Spleen (tissue), 11 donors: Measurements from ENCODE around the gene CMTM8. TPM values are rescaled to one million over a fixed set of nuclear protein-coding genes. Genes with fewer than 3 reads are reported as not detected.

Experiments
- DNase-seq: peaks from one replicate; pipeline ENCODE4 v3.0.0-alpha.2; 2020
- H3K27ac ChIP-seq, 8 donors: fragments of 200-600 bp; sonication (generic) in 7 of 8; 1 replicate in 4 of 8; 2 replicates in 4 of 8; pipeline versions ENCODE4 v1.5.0 to v1.8.0; 2016 to 2021; ENCODE audit warnings: inconsistent platforms in 4 of 8, mild to moderate bottlenecking in 4 of 8, moderate library complexity in 1 of 8
- H3K27me3 ChIP-seq, 7 donors: fragments of 200-600 bp; sonication (generic) in 6 of 7; replicated peaks in 1 of 7; 1 replicate in 4 of 7; 2 replicates in 3 of 7; pipeline versions ENCODE4 v1.5.0 to v1.8.0; 2016 to 2021; ENCODE audit warnings: inconsistent platforms in 3 of 7, mild to moderate bottlenecking in 1 of 7
- H3K36me3 ChIP-seq, 6 donors: fragments of 200-600 bp; sonication (generic) in 5 of 6; 1 replicate in 4 of 6; 2 replicates in 2 of 6; pipeline versions ENCODE4 v1.5.0 to v1.8.0; 2016 to 2021; ENCODE audit warnings: inconsistent platforms in 2 of 6
- H3K4me1 ChIP-seq, 6 donors: fragments of 200-600 bp; sonication (generic) in 5 of 6; 1 replicate in 3 of 6; 2 replicates in 3 of 6; pipeline versions ENCODE4 v1.5.0 to v1.8.0; 2016 to 2021; ENCODE audit warnings: inconsistent platforms in 3 of 6
- H3K4me3 ChIP-seq, 8 donors: fragments of 200-600 bp; sonication (generic) in 7 of 8; 1 replicate in 4 of 8; 2 replicates in 4 of 8; pipeline versions ENCODE4 v1.5.0 to v1.8.0; 2016 to 2021; ENCODE audit warnings: inconsistent platforms in 4 of 8, mild to moderate bottlenecking in 4 of 8, moderate library complexity in 2 of 8
- H3K9me3 ChIP-seq, 8 donors: fragments of 200-600 bp; sonication (generic) in 7 of 8; 1 replicate in 4 of 8; 2 replicates in 4 of 8; pipeline versions ENCODE4 v1.5.0 to v1.8.0; 2016 to 2021; ENCODE audit warnings: inconsistent platforms in 4 of 8
- POLR2A ChIP-seq, 3 donors: fragments of 450-650 bp; IDR thresholded peaks; one replicate each; pipeline ENCODE4 v1.5.1; 2017; ENCODE audit warnings: antibody characterized with exemption in 3 of 3, mild to moderate bottlenecking in 1 of 3
- POLR2AphosphoS5 ChIP-seq, 3 donors: sonication (generic); formaldehyde crosslinking; IDR thresholded peaks; one replicate each; pipeline ENCODE4 v1.5.1; 2017; ENCODE audit warnings: antibody characterized with exemption in 3 of 3
- WGBS, 5 donors: extraction: QIAGEN DNeasy Blood & Tissue Kit in 3 of 5; methylation state at CpG; one replicate each; pipeline versions ENCODE4 v1.1.5 to v1.1.7; 2013 to 2018; 5-methylcytosine and 5-hydroxymethylcytosine counted together
- intact Hi-C: fragments of 100-400 bp; cut with DNase I; formaldehyde crosslinking; loops from one replicate; pipeline ENCODE4 v1.15.0; 2023; ENCODE audit warnings: low total_unique reads
- polyA plus RNA-seq, 3 donors: library from polyadenylated mRNA; stranded (reverse); fragments of 200-250 nt; gene quantifications; one replicate each; pipeline ENCODE4 v1.2.1, GENCODE V29; 2013
- total RNA-seq, 7 donors: library from RNA; depleted of rRNA in 3 of 7; stranded (reverse); fragments of >200 nt in 3 of 7; fragmentation: NEBNext Ultra II Directional in 4 of 7; extraction: Animal tissue kit (Norgen Biotek cat#: 25700) in 4 of 7; gene quantifications; one replicate each; pipeline versions ENCODE4 v1.1.0 to v1.2.1, GENCODE V29; 2016 to 2021
- TF ChIP-seq, protein P1 (sequence below), 11 experiments: fragments of 200-600 bp in 7 of 11; fragments of 450-650 bp in 4 of 11; sonication (generic) in 4 of 11; IDR thresholded peaks in 8 of 11; conservative IDR thresholded peaks in 3 of 11; 1 replicate in 7 of 11; 2 replicates in 4 of 11; pipeline versions ENCODE4 v1.4.0 to v1.8.0; 2016 to 2021; ENCODE audit warnings: antibody characterized with exemption in 11 of 11, inconsistent platforms in 4 of 11, mild to moderate bottlenecking in 1 of 11
- donor health status: healthy with polysubstance abuse.
- donor health status: DM: no; HTN: no; CAD: no; lungs with moderate emphysema.
- donor health status: DM: no; HTN: no; CAD: no.
- donor health status: Bipolar disorder and iron deficiency.
- donor health status: healthy.
- donor health status: DM: no; HTN: no; CAD: no.
- donor health status: DM: yes; HTN: yes; CAD: no.

The CMTM8 gene
- total and polyA plus RNA-seq, 10 donors, result 0.61 to 3.5 (median 1.6) TPM

DNA sequence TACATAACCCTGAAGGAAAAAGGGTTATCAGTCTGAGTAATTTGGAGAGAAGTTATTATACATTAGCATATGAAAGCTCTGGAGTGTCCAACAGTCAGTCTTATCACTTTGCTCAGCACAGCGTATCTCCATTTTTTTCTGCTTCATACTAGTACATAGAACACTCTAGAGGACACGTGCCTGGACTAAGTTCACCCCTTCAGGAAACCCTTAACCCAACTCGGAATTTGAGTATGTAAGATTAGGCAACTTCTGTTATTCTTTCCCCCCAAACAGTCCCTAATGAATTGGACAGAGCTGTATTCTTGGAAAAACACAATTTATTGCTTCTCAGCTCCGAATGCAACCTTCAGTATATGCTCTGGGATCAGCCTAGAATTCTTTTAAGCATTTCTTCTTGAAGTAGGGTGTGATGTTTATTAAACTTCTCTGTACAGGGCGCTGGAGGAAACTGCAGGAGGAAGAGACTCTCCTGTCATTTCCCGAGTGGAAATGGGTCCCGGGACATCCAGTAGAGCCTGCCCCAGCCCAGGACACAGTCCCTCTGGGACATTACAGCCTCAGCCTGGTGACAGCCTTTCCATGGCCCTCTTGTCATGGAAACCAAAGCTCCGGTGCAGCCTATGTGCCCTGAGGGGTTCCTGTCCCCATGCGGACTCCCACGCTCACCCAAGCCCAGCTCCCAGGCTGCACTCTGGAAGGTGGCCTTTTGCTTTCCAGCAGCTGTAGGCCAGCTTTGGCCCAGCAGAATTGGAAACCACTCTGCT lies 37.3 kb upstream of the CMTM8 start:
- 55 to 72% (median 64%) methylated on average over 9 to 10 of the region's 10 CpGs for WGBS, 5 donors
- peak overlapping the region in 2 of 8 donors; percentile 20 to 27 for H3K27ac ChIP-seq
- intact Hi-C loops, result no loop called here
- no peaks in the 10 kb centered on the region for H3K9me3 ChIP-seq
- peaks cover 0 to 23% (median 0%) of the 10 kb centered on the region in 7 donors for H3K27me3 ChIP-seq
- H3K4me1 ChIP-seq, result no peaks in the 10 kb centered on the region
- DNase-seq, result no peak
- no peak overlapping the region for H3K4me3 ChIP-seq
- H3K36me3 ChIP-seq, result no peaks in the 10 kb centered on the region
- TF ChIP-seq POLR2A (IDR thresholded peaks at IDR 0.05), result no peak
- TF ChIP-seq, protein P1, sequence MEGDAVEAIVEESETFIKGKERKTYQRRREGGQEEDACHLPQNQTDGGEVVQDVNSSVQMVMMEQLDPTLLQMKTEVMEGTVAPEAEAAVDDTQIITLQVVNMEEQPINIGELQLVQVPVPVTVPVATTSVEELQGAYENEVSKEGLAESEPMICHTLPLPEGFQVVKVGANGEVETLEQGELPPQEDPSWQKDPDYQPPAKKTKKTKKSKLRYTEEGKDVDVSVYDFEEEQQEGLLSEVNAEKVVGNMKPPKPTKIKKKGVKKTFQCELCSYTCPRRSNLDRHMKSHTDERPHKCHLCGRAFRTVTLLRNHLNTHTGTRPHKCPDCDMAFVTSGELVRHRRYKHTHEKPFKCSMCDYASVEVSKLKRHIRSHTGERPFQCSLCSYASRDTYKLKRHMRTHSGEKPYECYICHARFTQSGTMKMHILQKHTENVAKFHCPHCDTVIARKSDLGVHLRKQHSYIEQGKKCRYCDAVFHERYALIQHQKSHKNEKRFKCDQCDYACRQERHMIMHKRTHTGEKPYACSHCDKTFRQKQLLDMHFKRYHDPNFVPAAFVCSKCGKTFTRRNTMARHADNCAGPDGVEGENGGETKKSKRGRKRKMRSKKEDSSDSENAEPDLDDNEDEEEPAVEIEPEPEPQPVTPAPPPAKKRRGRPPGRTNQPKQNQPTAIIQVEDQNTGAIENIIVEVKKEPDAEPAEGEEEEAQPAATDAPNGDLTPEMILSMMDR (IDR thresholded peaks at IDR 0.05 in 8 of 11, conservative IDR thresholded peaks at IDR 0.05 in 3 of 11), result no peak

DNA sequence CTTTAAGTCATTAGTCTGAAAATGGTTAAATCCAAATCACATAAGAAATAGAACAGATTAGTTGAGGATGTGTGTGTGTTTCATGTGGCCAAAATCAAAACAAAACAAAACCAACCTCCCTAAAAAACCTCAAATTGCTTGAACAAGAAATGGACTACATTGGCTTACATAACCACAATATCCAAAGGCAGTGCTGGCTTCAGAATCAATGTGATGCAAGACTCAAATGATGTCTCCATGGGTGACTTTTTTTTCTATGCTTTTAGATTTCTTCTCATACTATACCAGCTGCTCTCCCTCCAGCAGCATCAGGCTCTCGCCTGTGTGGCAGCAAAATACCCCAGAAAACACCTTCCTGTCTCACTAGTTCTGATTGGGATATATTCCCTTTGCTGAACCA lies 36.0 kb upstream of the CMTM8 start:
- no peaks in the 10 kb centered on the region for H3K9me3 ChIP-seq
- H3K27ac ChIP-seq, result no peak overlapping the region
- no peaks in the 10 kb centered on the region for H3K4me1 ChIP-seq
- intact Hi-C loops, result no loop called here
- TF ChIP-seq, protein P1 (IDR thresholded peaks at IDR 0.05 in 8 of 11, conservative IDR thresholded peaks at IDR 0.05 in 3 of 11), result no peak
- TF ChIP-seq POLR2AphosphoS5 (IDR thresholded peaks at IDR 0.05) (no peak), POLR2A (IDR thresholded peaks at IDR 0.05) (no peak)
- H3K27me3 ChIP-seq, result peaks cover 0 to 15% (median 0%) of the 10 kb centered on the region in 7 donors
- DNase-seq, result no peak
- no peaks in the 10 kb centered on the region for H3K36me3 ChIP-seq
- H3K4me3 ChIP-seq, result no peak overlapping the region
- WGBS, 5 donors, result 85 to 96% (median 88%) methylated on average over 1 of the region's 1 CpG

DNA sequence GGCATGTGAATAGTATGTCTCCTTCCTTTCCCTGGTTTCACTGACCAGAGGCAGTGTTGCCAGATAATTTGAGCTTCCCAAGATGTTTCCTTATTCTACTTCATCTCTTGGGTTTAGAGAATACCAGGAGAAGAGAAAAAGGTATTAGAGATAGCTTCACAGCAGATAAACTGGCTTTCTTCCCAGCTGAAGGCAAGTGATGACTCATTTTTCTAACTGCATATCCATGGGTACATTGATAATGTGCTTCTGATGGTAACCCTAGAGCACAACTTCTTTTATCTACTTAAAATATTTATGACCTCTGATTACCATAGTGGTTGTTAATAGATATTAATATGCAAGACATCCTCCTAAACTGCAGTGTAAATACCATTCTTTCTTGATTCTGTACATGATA lies 34.6 kb upstream of the CMTM8 start:
- peaks cover 0 to 15% (median 0%) of the 10 kb centered on the region in 7 donors for H3K27me3 ChIP-seq
- no peak overlapping the region for H3K4me3 ChIP-seq
- TF ChIP-seq, protein P1 (IDR thresholded peaks at IDR 0.05 in 8 of 11, conservative IDR thresholded peaks at IDR 0.05 in 3 of 11), result no peak
- no peak for TF ChIP-seq POLR2A (IDR thresholded peaks at IDR 0.05)
- intact Hi-C loops, result no loop called here
- DNase-seq, result no peak
- H3K4me1 ChIP-seq, result no peaks in the 10 kb centered on the region
- H3K9me3 ChIP-seq, result no peaks in the 10 kb centered on the region
- H3K27ac ChIP-seq, result no peak overlapping the region
- no peaks in the 10 kb centered on the region for H3K36me3 ChIP-seq

DNA sequence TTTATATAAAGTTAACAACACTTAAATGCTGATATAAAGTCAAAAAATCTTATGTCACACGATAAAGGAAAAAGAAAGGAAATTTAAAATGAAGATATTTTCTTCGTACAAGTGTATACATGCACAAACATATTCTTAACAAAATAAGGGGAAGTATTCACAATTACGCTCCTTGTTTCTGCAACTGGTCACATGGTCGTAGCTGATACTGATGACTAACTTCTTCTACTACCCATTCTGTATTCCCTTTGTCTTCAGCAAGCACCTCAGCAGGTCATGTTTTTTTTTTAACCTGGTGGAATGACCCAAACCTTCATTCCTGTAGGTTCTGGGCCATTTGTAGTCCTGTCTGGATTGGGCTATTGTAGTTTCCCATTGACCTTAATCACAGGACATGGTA lies 30.0 kb upstream of the CMTM8 start:
- WGBS, 5 donors, result 59 to 71% (median 61%) methylated on average over 4 of the region's 4 CpGs
- intact Hi-C loops, result no loop called here
- Histone ChIP-seq H3K9me3 (no peaks in the 10 kb centered on the region), H3K27me3 (peaks cover 0 to 7% (median 0%) of the 10 kb centered on the region in 7 donors), H3K27ac (no peak overlapping the region), H3K36me3 (no peaks in the 10 kb centered on the region), H3K4me3 (no peak overlapping the region), H3K4me1 (no peaks in the 10 kb centered on the region)
- TF ChIP-seq POLR2A (IDR thresholded peaks at IDR 0.05) (no peak), POLR2AphosphoS5 (IDR thresholded peaks at IDR 0.05) (no peak)
- TF ChIP-seq, protein P1 (IDR thresholded peaks at IDR 0.05 in 8 of 11, conservative IDR thresholded peaks at IDR 0.05 in 3 of 11), result no peak
- no peak for DNase-seq
